Measurements from ENCODE around the gene IL6ST. TPM values are rescaled to one million over a fixed set of nuclear protein-coding genes. Genes with fewer than 3 reads are reported as not detected.
"Not testable (repeated sequence)": the region's sequence is repeated elsewhere in the genome, so short reads cannot be mapped to it uniquely, and the experiment has no call there.

Gene IL6ST
- total RNA-seq, 1 experiment from 2014 or later = 39.8 TPM

DNA sequence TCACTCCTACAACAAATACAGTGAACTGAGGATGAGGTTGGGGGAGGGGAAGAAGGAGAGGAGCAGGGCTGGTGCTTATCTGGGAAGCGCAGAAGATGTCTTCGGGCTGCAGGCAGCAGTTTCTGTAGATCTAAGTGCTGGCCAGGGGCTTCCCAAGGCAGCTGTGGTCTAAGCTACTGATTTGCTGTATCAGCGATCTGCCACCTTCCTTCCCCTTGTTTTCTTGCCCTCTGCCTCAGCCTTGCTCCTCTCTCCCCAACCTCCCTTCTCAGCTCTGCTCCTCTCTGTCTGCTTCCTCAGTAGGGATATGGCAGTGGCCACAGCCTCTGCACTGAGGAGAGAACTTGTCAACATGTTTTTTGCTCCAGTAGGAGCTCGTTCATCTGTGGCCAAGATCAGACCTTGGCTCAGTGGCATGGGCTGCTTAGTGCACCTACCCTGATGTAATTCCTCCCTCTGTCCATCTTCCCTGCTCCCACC, 42.8 kb upstream of the IL6ST start:
- TF ChIP-seq, protein P1, sequence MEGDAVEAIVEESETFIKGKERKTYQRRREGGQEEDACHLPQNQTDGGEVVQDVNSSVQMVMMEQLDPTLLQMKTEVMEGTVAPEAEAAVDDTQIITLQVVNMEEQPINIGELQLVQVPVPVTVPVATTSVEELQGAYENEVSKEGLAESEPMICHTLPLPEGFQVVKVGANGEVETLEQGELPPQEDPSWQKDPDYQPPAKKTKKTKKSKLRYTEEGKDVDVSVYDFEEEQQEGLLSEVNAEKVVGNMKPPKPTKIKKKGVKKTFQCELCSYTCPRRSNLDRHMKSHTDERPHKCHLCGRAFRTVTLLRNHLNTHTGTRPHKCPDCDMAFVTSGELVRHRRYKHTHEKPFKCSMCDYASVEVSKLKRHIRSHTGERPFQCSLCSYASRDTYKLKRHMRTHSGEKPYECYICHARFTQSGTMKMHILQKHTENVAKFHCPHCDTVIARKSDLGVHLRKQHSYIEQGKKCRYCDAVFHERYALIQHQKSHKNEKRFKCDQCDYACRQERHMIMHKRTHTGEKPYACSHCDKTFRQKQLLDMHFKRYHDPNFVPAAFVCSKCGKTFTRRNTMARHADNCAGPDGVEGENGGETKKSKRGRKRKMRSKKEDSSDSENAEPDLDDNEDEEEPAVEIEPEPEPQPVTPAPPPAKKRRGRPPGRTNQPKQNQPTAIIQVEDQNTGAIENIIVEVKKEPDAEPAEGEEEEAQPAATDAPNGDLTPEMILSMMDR (conservative IDR thresholded peaks at IDR 0.05; ENCODE audit: low read depth, low read length) = no peak
- no peak for TF ChIP-seq EZH2 (IDR thresholded peaks at IDR 0.05; ENCODE audit: borderline replicate concordance, low read depth, low read length, poor library complexity, severe bottlenecking)
- Histone ChIP-seq H3K9me3 (ENCODE audit: low read depth, low read length, poor library complexity, severe bottlenecking) (no peaks in the 10 kb centered on the region), H3K27ac (ENCODE audit: low read depth, low read length, poor library complexity, severe bottlenecking) (no peak overlapping the region), H3K36me3 (ENCODE audit: insufficient read depth, low read length, poor library complexity, severe bottlenecking) (no peaks in the 10 kb centered on the region), H3K4me3 (ENCODE audit: low read depth, low read length, poor library complexity, severe bottlenecking) (no peak overlapping the region), H3K4me1 (ENCODE audit: insufficient read depth, low read length, poor library complexity, severe bottlenecking) (no peaks in the 10 kb centered on the region), H3K27me3 (replicated peaks; ENCODE audit: insufficient read depth, low read depth, low read length, poor library complexity) (no peaks in the 10 kb centered on the region)
- ChIA-PET CTCF (no interaction called here), POLR2A (ENCODE audit: low non-redundant PET) (no interaction called here)
- intact Hi-C loops (cut with micrococcal nuclease; ENCODE audit: unreplicated experiment) = no loop called here
- no peak for DNase-seq (ENCODE audit: low spot score)
- BruUV-seq (replicated peaks) = no TSS peak

DNA sequence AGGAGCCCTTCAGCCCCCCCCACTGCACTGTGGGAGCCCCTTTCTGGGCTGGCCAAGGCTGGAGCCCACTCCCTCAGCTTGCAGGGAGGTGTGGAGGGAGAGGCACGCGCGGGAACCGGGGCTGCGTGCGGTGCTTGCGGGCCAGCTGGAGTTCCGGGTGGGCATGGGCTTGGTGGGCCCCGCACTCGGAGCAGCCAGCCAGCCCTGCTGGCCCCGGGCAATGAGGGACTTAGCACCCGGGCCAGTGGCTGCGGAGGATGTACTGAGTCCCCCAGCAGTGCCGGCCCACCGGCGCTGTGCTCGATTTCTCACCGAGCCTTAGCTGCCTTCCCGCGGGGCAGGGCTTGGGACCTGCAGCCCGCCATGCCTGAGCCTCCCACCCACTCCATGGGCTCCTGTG, 40.6 kb upstream of the IL6ST start:
- DNase-seq (ENCODE audit: low spot score); POLR2A ChIA-PET (ENCODE audit: low non-redundant PET); H3K36me3 ChIP-seq (ENCODE audit: insufficient read depth, low read length, poor library complexity, severe bottlenecking); CTCF ChIA-PET; intact Hi-C loops (cut with micrococcal nuclease; ENCODE audit: unreplicated experiment); BruUV-seq (replicated peaks); H3K9me3 ChIP-seq (ENCODE audit: low read depth, low read length, poor library complexity, severe bottlenecking); H3K27me3 ChIP-seq (replicated peaks; ENCODE audit: insufficient read depth, low read depth, low read length, poor library complexity); H3K4me3 ChIP-seq (ENCODE audit: low read depth, low read length, poor library complexity, severe bottlenecking); H3K4me1 ChIP-seq (ENCODE audit: insufficient read depth, low read length, poor library complexity, severe bottlenecking); H3K27ac ChIP-seq (ENCODE audit: low read depth, low read length, poor library complexity, severe bottlenecking): not testable (repeated sequence)

DNA sequence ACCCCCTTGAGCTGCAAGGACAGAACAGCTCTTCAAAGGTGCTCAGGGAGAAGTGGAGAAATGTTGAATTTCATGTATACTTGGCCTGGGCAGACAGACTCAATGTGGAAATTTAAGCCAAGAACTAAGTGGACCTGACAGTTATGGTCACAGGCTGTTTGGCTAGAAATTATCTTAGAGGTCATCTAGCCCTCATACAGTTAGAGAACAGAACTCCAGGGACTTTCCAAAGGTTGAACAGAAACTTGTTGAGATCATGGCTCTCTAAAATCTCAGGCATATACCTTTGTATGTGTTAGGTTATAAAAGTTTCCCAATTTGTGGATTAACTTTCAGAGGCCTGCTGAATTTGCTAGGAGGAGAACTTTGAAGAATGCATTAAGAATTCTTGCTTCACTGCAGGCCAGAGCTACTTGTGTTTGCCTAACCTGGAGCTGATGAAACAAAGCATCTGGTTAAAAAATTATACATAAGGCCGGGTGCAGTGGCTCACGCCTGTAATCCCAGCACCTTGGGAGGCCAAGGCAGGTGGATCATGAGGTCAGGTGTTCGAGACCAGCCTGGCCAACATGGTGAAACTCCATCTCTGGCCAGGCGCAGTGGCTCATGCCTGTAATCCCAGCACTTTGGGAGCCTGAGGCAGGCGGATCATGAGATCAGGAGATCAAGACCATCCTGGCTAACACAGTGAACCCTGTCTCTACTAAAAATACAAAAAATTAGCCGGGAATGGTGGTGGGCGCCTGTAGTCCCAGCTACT, 35.3 kb upstream of the IL6ST start:
- H3K9me3 ChIP-seq (ENCODE audit: low read depth, low read length, poor library complexity, severe bottlenecking); DNase-seq (ENCODE audit: low spot score); CTCF ChIA-PET; H3K27ac ChIP-seq (ENCODE audit: low read depth, low read length, poor library complexity, severe bottlenecking); H3K36me3 ChIP-seq (ENCODE audit: insufficient read depth, low read length, poor library complexity, severe bottlenecking); H3K27me3 ChIP-seq (replicated peaks; ENCODE audit: insufficient read depth, low read depth, low read length, poor library complexity); intact Hi-C loops (cut with micrococcal nuclease; ENCODE audit: unreplicated experiment); POLR2A ChIA-PET (ENCODE audit: low non-redundant PET); H3K4me3 ChIP-seq (ENCODE audit: low read depth, low read length, poor library complexity, severe bottlenecking); H3K4me1 ChIP-seq (ENCODE audit: insufficient read depth, low read length, poor library complexity, severe bottlenecking); BruUV-seq (replicated peaks): not testable (repeated sequence)

DNA sequence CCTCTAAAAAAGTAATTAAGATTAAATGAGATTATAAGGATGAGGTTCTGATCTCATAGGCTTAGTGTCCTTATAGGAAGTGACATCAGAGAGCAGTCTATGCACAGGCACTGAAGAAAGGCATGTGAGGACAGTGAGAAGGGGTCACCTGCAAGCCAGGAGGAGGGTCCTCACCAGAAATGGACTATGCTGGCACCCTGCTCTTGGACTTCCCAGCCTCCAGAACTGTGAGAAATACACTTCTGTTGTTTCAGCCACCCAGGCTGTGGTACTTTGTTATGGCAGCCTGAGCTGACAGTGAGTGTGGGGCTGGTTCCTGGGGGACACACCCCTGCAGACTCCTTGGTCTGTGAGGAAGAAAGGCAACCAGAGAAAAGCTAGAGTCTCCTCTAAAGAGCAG, 34.7 kb upstream of the IL6ST start:
- H3K36me3 ChIP-seq (ENCODE audit: insufficient read depth, low read length, poor library complexity, severe bottlenecking) = no peaks in the 10 kb centered on the region
- no peak overlapping the region for H3K4me3 ChIP-seq (ENCODE audit: low read depth, low read length, poor library complexity, severe bottlenecking)
- intact Hi-C loops (cut with micrococcal nuclease; ENCODE audit: unreplicated experiment) = no loop called here
- BruUV-seq (replicated peaks) = no TSS peak
- ChIA-PET CTCF (no interaction called here), POLR2A (ENCODE audit: low non-redundant PET) (no interaction called here)
- no peaks in the 10 kb centered on the region for H3K4me1 ChIP-seq (ENCODE audit: insufficient read depth, low read length, poor library complexity, severe bottlenecking)
- DNase-seq (ENCODE audit: low spot score) = no peak
- TF ChIP-seq, protein P1 (conservative IDR thresholded peaks at IDR 0.05; ENCODE audit: low read depth, low read length) = no peak
- no peak for TF ChIP-seq EZH2 (IDR thresholded peaks at IDR 0.05; ENCODE audit: borderline replicate concordance, low read depth, low read length, poor library complexity, severe bottlenecking)
- no peaks in the 10 kb centered on the region for H3K9me3 ChIP-seq (ENCODE audit: low read depth, low read length, poor library complexity, severe bottlenecking)
- no peaks in the 10 kb centered on the region for H3K27me3 ChIP-seq (replicated peaks; ENCODE audit: insufficient read depth, low read depth, low read length, poor library complexity)
- H3K27ac ChIP-seq (ENCODE audit: low read depth, low read length, poor library complexity, severe bottlenecking) = no peak overlapping the region

All from A673 (cell line).